ENCODE measurements around the gene ZNF135.

The ZNF135 gene

GRCh38 chr19:58047672-58048071, 11.4 kb upstream of the ZNF135 start:
- no peak for DNase-seq

DNA sequence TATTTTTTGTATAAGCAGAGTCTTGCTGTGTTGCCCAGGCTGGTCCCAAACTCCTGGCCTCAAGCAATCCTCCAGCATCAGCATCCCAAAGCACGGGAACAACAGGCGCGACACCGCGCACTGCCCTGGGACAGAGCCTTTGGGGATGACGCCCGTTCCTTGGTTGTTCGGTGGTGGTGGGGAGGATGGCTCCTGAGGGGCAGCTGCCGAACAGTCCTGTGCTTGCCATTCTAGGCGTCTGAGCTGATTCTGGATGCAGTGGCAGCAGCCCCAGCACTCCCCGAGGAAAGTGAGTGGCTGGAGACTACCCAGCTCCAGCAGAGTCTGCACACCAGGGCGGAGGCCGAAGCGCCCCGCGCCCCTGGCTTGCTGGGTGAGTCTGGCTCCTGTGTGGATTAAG, 6.8 kb upstream of the ZNF135 start:
- no peak for DNase-seq

- DNase-seq: no peak
Measured at GRCh38 chr19:58053480-58054156, 5.5 kb upstream of the ZNF135 start.

- no peak for DNase-seq
Measured at GRCh38 chr19:58054901-58055874, 3.9 kb upstream of the ZNF135 start.

- DNase-seq: no peak
Measured at GRCh38 chr19:58056261-58056660, 2.8 kb upstream of the ZNF135 start.

GRCh38 chr19:58056861-58057260, 2.2 kb upstream of the ZNF135 start:
- no peak for DNase-seq

- no peak for DNase-seq
Measured at GRCh38 chr19:58058467-58058866, 615 bp upstream of the ZNF135 start.

DNA sequence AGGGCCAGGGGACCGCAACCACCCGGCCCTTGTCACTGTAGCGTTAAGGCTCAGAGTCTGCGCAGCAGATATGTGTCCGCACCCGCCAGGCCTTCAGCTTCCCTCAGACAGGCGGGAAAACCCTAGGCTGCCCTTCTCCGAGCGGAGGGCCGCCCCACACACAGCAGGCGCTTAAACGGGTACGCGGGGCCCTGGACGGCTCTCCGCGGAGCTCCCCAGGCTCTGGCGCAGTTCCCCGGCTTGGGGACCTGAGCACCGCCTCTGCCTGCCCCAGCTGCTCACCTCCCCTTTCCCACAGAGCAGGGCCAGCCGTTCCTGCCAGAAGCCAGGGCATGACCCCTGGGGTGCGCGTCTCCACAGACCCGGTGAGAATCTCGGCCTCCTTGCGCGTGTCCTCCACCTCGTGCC, 593 bp downstream of the ZNF135 start:
- DNase-seq: no peak

DNA sequence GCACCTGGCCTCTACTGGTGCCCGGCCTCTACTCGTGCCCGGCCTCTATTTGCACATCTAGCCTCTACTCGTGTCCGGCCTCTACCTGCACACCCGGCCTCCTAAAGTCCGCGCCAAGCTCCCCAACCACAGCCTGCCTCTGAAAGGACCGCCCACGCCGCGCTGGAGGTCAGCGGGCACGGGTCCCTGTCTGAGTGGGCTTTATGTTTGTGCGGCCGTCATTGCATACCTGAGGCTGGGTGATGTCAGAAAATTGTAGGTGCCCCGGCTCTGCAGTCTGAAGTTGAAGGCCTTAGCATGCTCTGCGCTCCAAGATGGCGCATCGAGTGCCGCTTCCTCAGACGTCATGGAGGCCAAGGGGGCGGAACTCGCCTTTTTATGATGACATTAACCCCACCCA, 1.1 kb downstream of the ZNF135 start:
- no peak for DNase-seq

GRCh38 chr19:58063712-58064111, 4.6 kb downstream of the ZNF135 start:
- DNase-seq: no peak

DNA sequence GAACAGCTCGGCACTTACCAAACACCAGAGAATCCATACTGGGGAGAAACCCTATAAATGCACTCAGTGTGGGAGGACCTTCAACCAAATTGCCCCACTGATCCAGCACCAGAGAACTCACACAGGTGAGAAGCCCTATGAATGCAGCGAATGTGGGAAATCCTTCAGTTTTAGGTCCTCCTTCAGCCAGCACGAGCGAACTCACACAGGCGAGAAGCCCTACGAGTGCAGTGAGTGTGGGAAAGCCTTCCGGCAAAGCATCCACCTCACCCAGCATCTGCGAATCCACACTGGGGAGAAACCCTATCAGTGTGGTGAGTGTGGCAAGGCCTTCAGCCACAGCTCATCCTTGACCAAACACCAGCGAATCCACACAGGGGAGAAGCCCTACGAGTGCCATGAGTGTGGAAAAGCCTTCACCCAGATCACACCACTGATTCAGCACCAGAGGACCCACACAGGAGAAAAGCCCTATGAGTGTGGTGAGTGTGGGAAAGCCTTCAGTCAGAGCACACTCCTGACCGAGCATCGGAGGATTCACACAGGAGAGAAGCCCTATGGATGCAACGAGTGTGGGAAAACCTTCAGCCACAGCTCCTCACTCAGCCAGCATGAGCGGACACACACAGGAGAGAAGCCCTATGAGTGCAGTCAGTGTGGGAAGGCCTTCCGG, 8.3 kb downstream of the ZNF135 start:
- DNase-seq: no peak

DNA sequence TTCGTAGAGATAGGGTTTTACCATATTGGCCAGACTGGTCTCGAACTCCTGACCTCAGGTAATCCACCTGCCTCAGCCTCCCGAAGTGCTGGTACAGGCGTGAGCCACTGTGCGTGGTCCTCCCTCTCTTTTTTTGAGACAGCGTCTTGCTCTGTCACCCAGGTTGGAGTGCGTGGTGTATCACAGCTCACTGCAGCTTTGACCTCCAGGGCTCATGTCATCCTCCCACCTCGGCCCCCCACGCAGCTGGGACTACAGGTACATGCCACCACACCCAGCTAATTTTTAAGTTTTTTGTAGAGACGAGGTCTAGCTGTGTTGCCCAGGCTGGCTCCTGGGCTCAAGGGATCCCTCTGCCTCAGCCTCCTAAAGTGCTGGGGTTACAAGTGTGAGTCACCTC, 20.7 kb downstream of the ZNF135 start:
- no peak for DNase-seq

GRCh38 chr19:58083021-58083420, 23.9 kb downstream of the ZNF135 start:
- DNase-seq: no peak

DNA sequence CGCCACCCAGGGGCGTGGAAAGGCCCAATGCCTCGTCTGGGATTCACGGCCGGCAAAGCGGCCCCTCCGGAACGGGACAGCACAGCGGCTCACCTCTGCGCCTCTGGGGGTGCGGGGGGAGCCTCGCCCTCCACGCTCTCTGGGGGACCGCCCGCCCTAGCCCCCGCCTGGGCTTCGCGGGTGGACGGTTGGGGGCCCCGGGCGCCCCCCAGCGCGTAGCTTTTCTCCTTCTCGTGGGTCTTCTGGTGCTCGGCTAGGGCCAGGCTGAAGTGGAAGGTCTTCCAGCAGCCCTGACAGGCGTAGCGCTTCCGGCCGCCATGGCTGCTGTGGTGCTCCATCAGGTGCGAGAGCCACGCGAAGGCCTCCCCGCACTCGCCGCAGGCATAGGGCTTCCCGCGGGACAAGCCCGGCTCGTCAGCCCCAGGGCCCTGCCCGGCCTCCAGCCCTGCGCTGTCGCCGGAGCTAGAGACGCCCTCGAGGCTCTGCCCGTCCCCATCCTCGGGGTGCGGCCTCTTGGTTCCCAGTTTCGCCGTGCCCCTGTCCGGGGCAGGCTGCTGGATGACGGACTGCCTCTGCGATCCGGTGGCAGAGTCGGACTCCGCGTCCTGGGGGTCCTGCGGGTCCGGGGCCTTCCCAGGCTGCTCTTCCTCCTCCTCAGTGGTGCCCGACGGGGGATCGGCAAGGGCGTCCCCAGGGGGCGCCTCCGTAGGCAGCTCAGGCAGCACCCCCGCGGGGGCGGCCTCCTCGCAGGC, 25.7 kb downstream of the ZNF135 start:
- no peak for DNase-seq

DNA sequence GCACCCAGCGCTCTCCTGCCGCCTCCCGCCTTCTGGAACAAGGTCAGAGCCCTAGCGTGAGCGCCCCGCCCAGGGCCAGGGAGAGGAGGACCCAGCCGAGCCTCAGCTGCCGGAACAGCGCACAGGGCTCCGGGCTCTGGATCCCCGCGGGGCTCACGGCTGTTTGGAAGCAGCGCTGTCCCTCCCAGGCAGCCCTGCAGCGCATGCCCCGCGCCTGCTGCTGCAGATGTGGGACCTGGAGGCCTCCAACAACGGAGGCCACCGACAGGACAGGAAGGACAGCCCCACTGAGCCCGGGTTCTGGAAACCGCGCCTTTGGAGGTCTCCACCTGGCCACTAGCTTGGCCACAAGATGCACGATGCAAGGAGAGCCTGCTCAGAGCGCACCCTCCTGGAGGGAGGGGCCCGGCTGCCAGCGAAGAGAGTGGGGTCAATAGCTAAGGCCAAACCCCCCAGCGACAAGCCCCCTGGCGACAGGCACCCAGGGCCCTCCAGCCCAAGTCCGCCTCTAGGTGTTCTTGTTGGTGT, 26.3 kb downstream of the ZNF135 start:
- no peak for DNase-seq

GRCh38 chr19:58086825-58087710, 28.0 kb downstream of the ZNF135 start:
- DNase-seq: no peak

GRCh38 chr19:58088521-58089052, 29.5 kb downstream of the ZNF135 start:
- no peak for DNase-seq

DNA sequence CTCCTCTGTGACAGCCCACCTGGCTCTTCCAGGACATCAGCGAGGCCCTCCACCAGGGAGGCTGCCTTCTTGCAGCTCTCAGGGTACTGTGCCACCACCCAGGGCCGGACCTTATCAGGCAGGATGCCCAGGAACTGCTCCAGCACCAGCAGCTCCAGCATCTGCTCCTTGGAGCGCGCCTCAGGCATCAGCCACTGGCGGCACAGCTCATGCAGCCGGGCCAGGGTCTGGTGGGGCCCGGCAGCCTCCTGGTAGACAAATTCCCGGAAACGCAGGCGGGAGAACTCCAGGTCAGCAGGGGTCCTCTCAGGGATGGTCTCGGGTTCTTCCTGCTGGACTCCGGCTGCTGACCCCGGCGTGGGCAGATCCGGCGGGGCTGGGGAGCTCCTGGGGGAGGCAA, 30.8 kb downstream of the ZNF135 start:
- no peak for DNase-seq

GRCh38 chr19:58091251-58091995, 32.3 kb downstream of the ZNF135 start:
- DNase-seq: no peak

GRCh38 chr19:58093071-58093470, 34.0 kb downstream of the ZNF135 start:
- no peak for DNase-seq

- no peak for DNase-seq
Measured at GRCh38 chr19:58095328-58095727, 36.2 kb downstream of the ZNF135 start.

Measured in activated naive CD4-positive, alpha-beta T cell treated with Interleukin-2 at 50 U/mL for 16 hours (primary cell).